HFFc6 (cell line): ENCODE measurements around the gene POU3F2. TPM values are rescaled to one million over a fixed set of nuclear protein-coding genes. Genes with fewer than 3 reads are reported as not detected.
A peak's percentile ranks its signal among the peaks of the same experiment; 100 is the strongest.

Source experiments
- DNase-seq: peaks from one replicate; pipeline ENCODE4 v3.0.0-alpha.2; 2018
- H3K27ac Mint-ChIP-seq: 2 replicates; pipeline ENCODE4 v1.8.0; 2020; ENCODE audit warnings: mild to moderate bottlenecking, mixed read lengths
- H3K27me3 Mint-ChIP-seq: 2 replicates; pipeline ENCODE4 v1.8.0; 2021; ENCODE audit warnings: mild to moderate bottlenecking, moderate library complexity, mixed read lengths; ENCODE audit not compliant: insufficient read depth
- H3K36me3 Mint-ChIP-seq: 2 replicates; pipeline ENCODE4 v1.8.0; 2021; ENCODE audit warnings: low read depth, mixed read lengths
- H3K4me1 Mint-ChIP-seq: 2 replicates; pipeline ENCODE4 v1.8.0; 2020; ENCODE audit warnings: low read depth, mixed read lengths
- H3K4me3 Mint-ChIP-seq: 2 replicates; pipeline ENCODE4 v1.8.0; 2020; ENCODE audit warnings: mild to moderate bottlenecking, moderate library complexity, mixed read lengths
- H3K9me3 Mint-ChIP-seq: 2 replicates; pipeline ENCODE4 v1.8.0; 2020; ENCODE audit warnings: mild to moderate bottlenecking, mixed read lengths
- CTCF ChIP-seq: fragments of 200-600 bp; sonication (generic); IDR thresholded peaks from 2 replicates; pipeline ENCODE4 v1.5.0; 2021; ENCODE audit warnings: antibody characterized with exemption, mild to moderate bottlenecking
- total RNA-seq, 6 experiments: library from RNA; stranded (reverse); fragmentation: NEBNext Ultra II Directional; extraction: Animal tissue kit (Norgen Biotek cat#: 25700); gene quantifications; 2 replicates in 1 of 6; 3 replicates in 5 of 6; pipeline ENCODE4 v1.2.3, GENCODE V29; 2021

The POU3F2 gene
- total RNA-seq, 6 experiments from 2014 or later = 0.02 TPM; not detected in 4

GRCh38 chr6:98844244-98845210 is 10.2 kb downstream of the POU3F2 start:
- Mint-ChIP-seq H3K27ac (no peak overlapping the region), H3K4me1 (peaks cover 13% of the 10 kb centered on the region), H3K9me3 (no peaks in the 10 kb centered on the region), H3K27me3 (peaks cover 51% of the 10 kb centered on the region), H3K36me3 (no peaks in the 10 kb centered on the region), H3K4me3 (peak overlapping the region; percentile 56)
- no peak for TF ChIP-seq CTCF
- DNase-seq = no peak

- Mint-ChIP-seq H3K4me1 (peaks cover 13% of the 10 kb centered on the region), H3K27ac (no peak overlapping the region), H3K9me3 (no peaks in the 10 kb centered on the region), H3K4me3 (peak overlapping the region; percentile 79), H3K27me3 (peaks cover 44% of the 10 kb centered on the region), H3K36me3 (no peaks in the 10 kb centered on the region)
- TF ChIP-seq CTCF = peak; percentile 90
- DNase-seq = peak; percentile 66
Measured at GRCh38 chr6:98845211-98846020, 11.0 kb downstream of the POU3F2 start.

GRCh38 chr6:98846021-98846380 is 11.6 kb downstream of the POU3F2 start:
- peak overlapping the region; percentile 79; the same call in 1 of the 2 replicates for H3K4me3 Mint-ChIP-seq
- no peaks in the 10 kb centered on the region for H3K36me3 Mint-ChIP-seq
- H3K9me3 Mint-ChIP-seq = no peaks in the 10 kb centered on the region
- peaks cover 13% of the 10 kb centered on the region for H3K4me1 Mint-ChIP-seq
- TF ChIP-seq CTCF = peak; percentile 28; the same call in 1 of the 2 replicates
- DNase-seq = no peak
- no peak overlapping the region for H3K27ac Mint-ChIP-seq
- peaks cover 40% of the 10 kb centered on the region for H3K27me3 Mint-ChIP-seq

GRCh38 chr6:98847416-98847778 is 13.0 kb downstream of the POU3F2 start:
- Mint-ChIP-seq H3K27ac (no peak overlapping the region), H3K27me3 (peaks cover 33% of the 10 kb centered on the region), H3K4me3 (no peak overlapping the region), H3K4me1 (peaks cover 13% of the 10 kb centered on the region), H3K36me3 (no peaks in the 10 kb centered on the region), H3K9me3 (no peaks in the 10 kb centered on the region)
- TF ChIP-seq CTCF = no peak
- DNase-seq = no peak

GRCh38 chr6:98847779-98848538 is 13.6 kb downstream of the POU3F2 start:
- Mint-ChIP-seq H3K4me3 (no peak overlapping the region), H3K9me3 (no peaks in the 10 kb centered on the region), H3K27me3 (peaks cover 29% of the 10 kb centered on the region), H3K36me3 (no peaks in the 10 kb centered on the region), H3K27ac (no peak overlapping the region), H3K4me1 (peaks cover 13% of the 10 kb centered on the region)
- peak; percentile 23; the same call in 1 of the 2 replicates for TF ChIP-seq CTCF
- no peak for DNase-seq
